Trophoblast cell (in vitro differentiated cells and primary cell): ENCODE results near the gene C10orf120.

Experiments
- DNase-seq, 2 donors: peaks; one replicate each; pipeline ENCODE4 v3.0.0-alpha.2; 2016
- H2AFZ ChIP-seq: 2 replicates; pipeline ENCODE4 v1.6.1; 2013; ENCODE audit warnings: low read length, moderate library complexity, mild to moderate bottlenecking; ENCODE audit not compliant: insufficient read depth, poor library complexity
- H2AK5ac ChIP-seq: 2 replicates; pipeline ENCODE4 v1.6.1; 2013; ENCODE audit warnings: mild to moderate bottlenecking, low read length
- H2BK120ac ChIP-seq: 2 replicates; pipeline ENCODE4 v1.6.1; 2013; ENCODE audit warnings: low read length, mild to moderate bottlenecking, moderate library complexity; ENCODE audit not compliant: insufficient read depth, poor library complexity
- H2BK12ac ChIP-seq: 2 replicates; pipeline ENCODE4 v1.6.1; 2013; ENCODE audit warnings: mild to moderate bottlenecking, low read length, moderate library complexity
- H2BK5ac ChIP-seq: 2 replicates; pipeline ENCODE4 v1.6.1; 2013; ENCODE audit warnings: low read length, low read depth, moderate library complexity, mild to moderate bottlenecking; ENCODE audit not compliant: poor library complexity
- H3K14ac ChIP-seq: 2 replicates; pipeline ENCODE4 v1.6.1; 2013; ENCODE audit warnings: mild to moderate bottlenecking, low read length
- H3K18ac ChIP-seq: 2 replicates; pipeline ENCODE4 v1.6.1; 2013; ENCODE audit warnings: mild to moderate bottlenecking, low read length
- H3K23ac ChIP-seq: 2 replicates; pipeline ENCODE4 v1.6.1; 2013; ENCODE audit warnings: low read length
- H3K27ac ChIP-seq: 2 replicates; pipeline ENCODE4 v1.5.1; 2013; ENCODE audit warnings: low read depth, mild to moderate bottlenecking, inconsistent platforms, low read length, moderate library complexity
- H3K27me3 ChIP-seq: 2 replicates; pipeline ENCODE4 v1.6.1; 2013; ENCODE audit warnings: inconsistent platforms, mild to moderate bottlenecking, low read length, moderate library complexity; ENCODE audit not compliant: insufficient read depth
- H3K36me3 ChIP-seq, 2 experiments: 1 replicate in 1 of 2; 2 replicates in 1 of 2; pipeline ENCODE4 v1.6.1; 2013; ENCODE audit warnings: low read length in 2 of 2, mild to moderate bottlenecking in 2 of 2, moderate library complexity in 1 of 2; ENCODE audit not compliant: insufficient read depth in 2 of 2, control insufficient read depth in 1 of 2
- H3K4ac ChIP-seq: 2 replicates; pipeline ENCODE4 v1.6.1; 2013; ENCODE audit warnings: low read depth, mild to moderate bottlenecking, low read length, moderate library complexity
- H3K4me1 ChIP-seq, 2 experiments: 1 replicate in 1 of 2; 2 replicates in 1 of 2; pipeline ENCODE4 v1.6.1; 2013; ENCODE audit warnings: low read length in 2 of 2, mild to moderate bottlenecking in 2 of 2, moderate library complexity in 1 of 2; ENCODE audit not compliant: insufficient read depth in 2 of 2, control insufficient read depth in 1 of 2
- H3K4me2 ChIP-seq: 2 replicates; pipeline ENCODE4 v1.6.1; 2013; ENCODE audit warnings: inconsistent platforms, mild to moderate bottlenecking, low read length, moderate library complexity
- H3K4me3 ChIP-seq: 2 replicates; pipeline ENCODE4 v1.5.1; 2013; ENCODE audit warnings: mild to moderate bottlenecking, low read depth, low read length, inconsistent platforms
- H3K79me1 ChIP-seq: one replicate; pipeline ENCODE4 v1.6.1; 2013; ENCODE audit warnings: low read length
- H3K79me2 ChIP-seq: 2 replicates; pipeline ENCODE4 v1.6.1; 2013; ENCODE audit warnings: low read length, mild to moderate bottlenecking; ENCODE audit not compliant: control insufficient read depth, insufficient read depth, poor library complexity
- H3K9ac ChIP-seq: 2 replicates; pipeline ENCODE4 v1.6.1; 2013; ENCODE audit warnings: mild to moderate bottlenecking, low read length
- H3K9me3 ChIP-seq: 2 replicates; pipeline ENCODE4 v1.6.1; 2013; ENCODE audit warnings: low read depth, mild to moderate bottlenecking, control low read depth, inconsistent platforms, low read length; ENCODE audit not compliant: insufficient read depth
- H4K12ac ChIP-seq: 2 replicates; pipeline ENCODE4 v1.6.1; 2013; ENCODE audit warnings: low read depth, mild to moderate bottlenecking, low read length, moderate library complexity
- H4K8ac ChIP-seq: 2 replicates; pipeline ENCODE4 v1.6.1; 2013; ENCODE audit warnings: low read depth, mild to moderate bottlenecking, low read length, moderate library complexity
- H4K91ac ChIP-seq: one replicate; pipeline ENCODE4 v1.6.1; 2013; ENCODE audit warnings: low read depth, mild to moderate bottlenecking, low read length, moderate library complexity
- WGBS: extraction: QIAGEN DNeasy Blood & Tissue Kit; methylation state at CpG from one replicate; pipeline ENCODE4 v1.1.7; 2013; ENCODE audit warnings: missing lambda C conversion rate; ENCODE audit not compliant: insufficient read length, insufficient coverage; ENCODE audit errors: extremely low coverage; 5-methylcytosine and 5-hydroxymethylcytosine counted together

The C10orf120 gene

DNA sequence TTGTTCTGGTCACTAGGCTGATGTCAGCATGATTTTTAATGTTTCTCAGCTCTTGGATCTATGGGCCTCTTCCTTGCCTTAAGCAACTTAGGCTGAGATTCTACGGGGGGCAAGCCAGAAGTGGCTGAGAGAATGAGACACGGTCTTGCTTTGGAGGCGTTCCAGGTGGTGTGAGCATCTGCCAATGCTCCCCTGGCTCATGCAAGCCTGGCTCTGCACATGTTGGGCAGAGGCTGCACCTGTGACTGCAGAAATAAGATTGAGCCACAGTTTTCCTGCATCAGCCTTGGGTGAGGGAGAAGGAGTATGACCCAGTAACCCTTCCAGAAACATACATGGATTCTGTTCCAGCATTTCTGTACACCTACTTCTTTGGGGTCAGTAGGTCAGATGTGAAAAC is 41.9 kb downstream of the C10orf120 start:
- no peak overlapping the region for H4K91ac ChIP-seq
- no CpG with 5 or more reads among the region's 3 CpGs for WGBS

GRCh38 chr10:122657255-122657654 is 42.4 kb downstream of the C10orf120 start:
- Histone ChIP-seq H3K79me2 (no peaks in the 10 kb centered on the region), H3K4me1 (no peaks in the 10 kb centered on the region), H3K4ac (no peak overlapping the region), H3K4me3 (no peak overlapping the region), H3K18ac (no peak overlapping the region), H3K9me3 (peaks cover 3% of the 10 kb centered on the region), H2BK120ac (no peak overlapping the region), H2BK12ac (no peak overlapping the region), H3K4me2 (no peak overlapping the region), H4K8ac (no peak overlapping the region), H3K79me1 (no peaks in the 10 kb centered on the region), H3K27me3 (no peaks in the 10 kb centered on the region), H4K91ac (no peak overlapping the region), H3K23ac (no peak overlapping the region), H3K9ac (no peak overlapping the region), H2AK5ac (no peak overlapping the region), H2BK5ac (no peak overlapping the region), H3K14ac (no peak overlapping the region), H3K36me3 (no peaks in the 10 kb centered on the region), H4K12ac (no peak overlapping the region), H2AFZ (no peak overlapping the region), H3K27ac (no peak overlapping the region)
- no CpG with 5 or more reads among the region's 4 CpGs for WGBS
- no peak for DNase-seq

More for the DNA sequence above, 41.9 kb downstream of the C10orf120 start:
- no peak overlapping the region for H3K9ac ChIP-seq
- H3K4ac ChIP-seq = no peak overlapping the region
- no peak overlapping the region for H4K8ac ChIP-seq
- H2BK12ac ChIP-seq = no peak overlapping the region
- DNase-seq = no peak
- H2BK120ac ChIP-seq = no peak overlapping the region
- no peak overlapping the region for H2BK5ac ChIP-seq
- no peaks in the 10 kb centered on the region for H3K27me3 ChIP-seq
- H3K9me3 ChIP-seq = peaks cover 3% of the 10 kb centered on the region
- no peak overlapping the region for H3K27ac ChIP-seq
- no peak overlapping the region for H3K4me3 ChIP-seq
- H2AFZ ChIP-seq = no peak overlapping the region
- no peak overlapping the region for H3K14ac ChIP-seq
- no peak overlapping the region for H3K23ac ChIP-seq
- H3K18ac ChIP-seq = no peak overlapping the region
- H2AK5ac ChIP-seq = no peak overlapping the region
- no peaks in the 10 kb centered on the region for H3K79me2 ChIP-seq
- H3K4me1 ChIP-seq = no peaks in the 10 kb centered on the region
- no peaks in the 10 kb centered on the region for H3K79me1 ChIP-seq
- H3K4me2 ChIP-seq = no peak overlapping the region
- H3K36me3 ChIP-seq = no peaks in the 10 kb centered on the region
- H4K12ac ChIP-seq = no peak overlapping the region

DNA sequence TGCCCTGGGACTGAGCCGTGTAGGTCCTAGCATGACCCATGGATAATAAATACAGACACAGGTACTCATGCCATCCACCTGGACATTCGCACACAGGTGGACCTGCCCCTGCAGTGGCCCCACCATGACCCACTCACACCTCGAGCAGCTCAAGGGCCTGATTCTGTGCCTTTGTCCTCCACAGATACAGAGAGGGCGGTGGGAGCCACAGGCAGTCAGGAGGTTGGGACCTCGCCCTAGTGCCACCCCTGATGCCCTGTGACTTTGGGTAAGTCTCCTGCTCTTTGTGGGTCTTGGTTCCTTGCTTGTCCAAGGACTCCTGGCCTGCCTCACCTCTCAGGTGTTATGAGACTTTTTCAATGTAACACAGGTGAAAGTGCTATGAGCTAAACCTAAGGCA is 42.9 kb downstream of the C10orf120 start:
- Histone ChIP-seq H3K4ac (no peak overlapping the region), H3K18ac (no peak overlapping the region), H2BK120ac (no peak overlapping the region), H4K12ac (no peak overlapping the region), H3K36me3 (no peaks in the 10 kb centered on the region), H3K79me1 (no peaks in the 10 kb centered on the region), H2AFZ (no peak overlapping the region), H2BK12ac (no peak overlapping the region), H3K9me3 (peaks cover 3% of the 10 kb centered on the region), H3K4me1 (no peaks in the 10 kb centered on the region), H3K14ac (no peak overlapping the region), H2AK5ac (no peak overlapping the region), H3K27ac (no peak overlapping the region), H3K79me2 (no peaks in the 10 kb centered on the region), H3K27me3 (no peaks in the 10 kb centered on the region), H4K8ac (no peak overlapping the region), H3K4me2 (no peak overlapping the region), H2BK5ac (no peak overlapping the region), H3K9ac (no peak overlapping the region), H4K91ac (no peak overlapping the region), H3K23ac (no peak overlapping the region), H3K4me3 (no peak overlapping the region)
- DNase-seq = no peak
- no CpG with 5 or more reads among the region's 5 CpGs for WGBS

GRCh38 chr10:122656308-122656705 is 43.3 kb downstream of the C10orf120 start:
- no peaks in the 10 kb centered on the region for H3K79me1 ChIP-seq
- peaks cover 3% of the 10 kb centered on the region for H3K9me3 ChIP-seq
- no peaks in the 10 kb centered on the region for H3K27me3 ChIP-seq
- H3K4me1 ChIP-seq = no peaks in the 10 kb centered on the region
- H4K91ac ChIP-seq = no peak overlapping the region
- no peak overlapping the region for H3K9ac ChIP-seq
- H3K14ac ChIP-seq = no peak overlapping the region
- H3K36me3 ChIP-seq = no peaks in the 10 kb centered on the region
- no peak overlapping the region for H2AFZ ChIP-seq
- no peak overlapping the region for H4K8ac ChIP-seq
- no peak for DNase-seq
- no CpG with 5 or more reads among the region's 2 CpGs for WGBS
- no peak overlapping the region for H3K18ac ChIP-seq
- no peak overlapping the region for H4K12ac ChIP-seq
- H2BK5ac ChIP-seq = no peak overlapping the region
- no peak overlapping the region for H2BK12ac ChIP-seq
- H3K4ac ChIP-seq = no peak overlapping the region
- H3K4me2 ChIP-seq = no peak overlapping the region
- no peak overlapping the region for H3K27ac ChIP-seq
- no peak overlapping the region for H2BK120ac ChIP-seq
- H3K23ac ChIP-seq = no peak overlapping the region
- H3K4me3 ChIP-seq = no peak overlapping the region
- H3K79me2 ChIP-seq = no peaks in the 10 kb centered on the region
- no peak overlapping the region for H2AK5ac ChIP-seq
